HepG2 (cell line): ENCODE results near the gene MIPEP. TPM values are rescaled to one million over a fixed set of nuclear protein-coding genes. Genes with fewer than 3 reads are reported as not detected.

Experiments used
- CCDC6 ChIP-seq: sonication (generic); formaldehyde crosslinking; IDR thresholded peaks from 2 replicates; pipeline ENCODE4 v1.8.1; 2022; ENCODE audit warnings: mild to moderate bottlenecking, missing genetic modification reagents, moderate library complexity
- CHD2 ChIP-seq: IDR thresholded peaks from 2 replicates; pipeline ENCODE4 v1.6.1; 2011; ENCODE audit warnings: low read depth, low read length, improper control_type of control experiment
- FOXK1 ChIP-seq: sonication (generic); formaldehyde crosslinking; IDR thresholded peaks from 2 replicates; pipeline ENCODE4 v1.4.0; 2020; ENCODE audit warnings: low read depth, missing genetic modification reagents, borderline replicate concordance
- HNF4A ChIP-seq: sonication (generic); formaldehyde crosslinking; IDR thresholded peaks from 2 replicates; pipeline ENCODE4 v1.4.0; 2020; ENCODE audit warnings: missing genetic modification reagents
- JUND ChIP-seq: sonication (generic); formaldehyde crosslinking; IDR thresholded peaks from 2 replicates; pipeline ENCODE4 v1.8.0; 2022; ENCODE audit warnings: mild to moderate bottlenecking, missing genetic modification reagents
- LBX2 ChIP-seq: sonication (generic); formaldehyde crosslinking; IDR thresholded peaks from 2 replicates; pipeline ENCODE4 v1.5.0; 2020; ENCODE audit warnings: missing genetic modification reagents, mild to moderate bottlenecking, borderline replicate concordance
- LCORL ChIP-seq, 2 experiments: fragments of 450-650 bp in 1 of 2; sonication (generic) in 1 of 2; formaldehyde crosslinking in 1 of 2; IDR thresholded peaks; 2 replicates each; pipeline versions ENCODE4 v1.5.0 to v1.6.1; 2017 to 2020; ENCODE audit warnings: antibody characterized with exemption in 1 of 2, missing genetic modification reagents in 1 of 2
- MAZ ChIP-seq, 2 experiments: sonication (generic) in 1 of 2; formaldehyde crosslinking in 1 of 2; IDR thresholded peaks; 2 replicates each; pipeline versions ENCODE4 v1.5.0 to v1.6.1; 2012 to 2020; ENCODE audit warnings: low read depth in 2 of 2, mild to moderate bottlenecking in 2 of 2, borderline replicate concordance in 1 of 2, improper control_type of control experiment in 1 of 2, low read length in 1 of 2, missing genetic modification reagents in 1 of 2, moderate library complexity in 1 of 2
- MED8 ChIP-seq: sonication (generic); formaldehyde crosslinking; IDR thresholded peaks from 2 replicates; pipeline ENCODE4 v1.8.1; 2023; ENCODE audit warnings: mild to moderate bottlenecking, missing genetic modification reagents; ENCODE audit not compliant: insufficient replicate concordance
- RFX1 ChIP-seq: fragments of 450-650 bp; IDR thresholded peaks from 2 replicates; pipeline ENCODE4 v1.6.1; 2017
- SIN3B ChIP-seq: fragments of 150-350 bp; IDR thresholded peaks from 2 replicates; pipeline ENCODE4 v1.6.1; 2014; ENCODE audit warnings: low read length
- SOX13 ChIP-seq, 3 experiments: fragments of 450-650 bp in 1 of 3; sonication (generic) in 1 of 3; formaldehyde crosslinking in 1 of 3; IDR thresholded peaks in 2 of 3; conservative IDR thresholded peaks in 1 of 3; 2 replicates each; pipeline versions ENCODE4 v1.5.0 to v1.6.1; 2016 to 2020; ENCODE audit warnings: antibody characterized with exemption in 1 of 3, mild to moderate bottlenecking in 1 of 3, missing compliant biosample characterization in 1 of 3, missing genetic modification reagents in 1 of 3, moderate library complexity in 1 of 3
- STAT6 ChIP-seq: sonication (generic); formaldehyde crosslinking; IDR thresholded peaks from 2 replicates; pipeline ENCODE4 v1.4.0; 2020; ENCODE audit warnings: missing genetic modification reagents, mild to moderate bottlenecking, borderline replicate concordance
- TEAD3 ChIP-seq: optimal IDR thresholded peaks from 2 replicates; pipeline ENCODE3; 2016; ENCODE audit warnings: borderline replicate concordance
- TGIF2 ChIP-seq: IDR thresholded peaks from 2 replicates; pipeline ENCODE4 v1.6.1; 2016; ENCODE audit warnings: control low read depth, missing compliant biosample characterization
- ZFP1 ChIP-seq: IDR thresholded peaks from 2 replicates; pipeline ENCODE4 v1.6.1; 2016
- ZFP90 ChIP-seq: sonication (generic); formaldehyde crosslinking; IDR thresholded peaks from 2 replicates; pipeline ENCODE4 v1.8.0; 2022; ENCODE audit warnings: missing genetic modification reagents, mild to moderate bottlenecking, inconsistent platforms, borderline replicate concordance
- ZNF232 ChIP-seq: sonication (generic); formaldehyde crosslinking; IDR thresholded peaks from 2 replicates; pipeline ENCODE4 v1.4.0; 2020; ENCODE audit warnings: missing genetic modification reagents, borderline replicate concordance
- ZNF256 ChIP-seq: sonication (generic); formaldehyde crosslinking; conservative IDR thresholded peaks from 2 replicates; pipeline ENCODE4 v1.4.0; 2020; ENCODE audit warnings: missing genetic modification reagents
- ZNF282 ChIP-seq: fragments of 450-650 bp; IDR thresholded peaks from 2 replicates; pipeline ENCODE4 v1.6.1; 2018; ENCODE audit not compliant: partially characterized antibody
- ZNF33B ChIP-seq: sonication (generic); formaldehyde crosslinking; IDR thresholded peaks from 2 replicates; pipeline ENCODE4 v1.5.1; 2020; ENCODE audit warnings: mild to moderate bottlenecking, missing genetic modification reagents
- ZNF451 ChIP-seq: sonication (generic); formaldehyde crosslinking; IDR thresholded peaks from 2 replicates; pipeline ENCODE4 v1.5.0; 2020; ENCODE audit warnings: mild to moderate bottlenecking, missing genetic modification reagents
- ZNF501 ChIP-seq: sonication (generic); formaldehyde crosslinking; IDR thresholded peaks from 2 replicates; pipeline ENCODE4 v1.5.1; 2020; ENCODE audit warnings: mild to moderate bottlenecking, moderate library complexity, missing genetic modification reagents
- ZNF644 ChIP-seq: IDR thresholded peaks from 2 replicates; pipeline ENCODE4 v1.6.1; 2016; ENCODE audit warnings: low read depth
- polyA plus RNA-seq, 8 experiments: library from polyadenylated mRNA; depleted of rRNA in 3 of 8; stranded (reverse) in 7 of 8; unstranded in 1 of 8; fragments of >200 nt; fragmentation: Illumina TruSeq in 4 of 8; extraction: Trizol in 4 of 8; gene quantifications; 2 replicates each; pipeline versions ENCODE4 v1.2.1 to v1.2.3, GENCODE V29; 2011 to 2016; ENCODE audit warnings: low read depth in 4 of 8, missing spikeins in 1 of 8, mixed read lengths in 1 of 8; ENCODE audit not compliant: insufficient read depth in 1 of 8
- total RNA-seq, 5 experiments: library from RNA; depleted of rRNA; stranded (reverse); fragments of >200 nt; fragmentation: Illumina TruSeq; extraction: Trizol; gene quantifications; 2 replicates each; pipeline ENCODE4 v1.2.3, GENCODE V29; 2016; ENCODE audit warnings: low read depth in 1 of 5
- TF ChIP-seq, protein P1 (sequence below): sonication (generic); formaldehyde crosslinking; IDR thresholded peaks from 2 replicates; pipeline ENCODE4 v1.8.0; 2022; ENCODE audit warnings: mild to moderate bottlenecking, missing genetic modification reagents, moderate library complexity

MIPEP gene
- total and polyA plus RNA-seq, 2 of the 13 experiments (the other 11 are each of a cell fraction or from before 2014, with no cell fraction given), result 9.3 to 24.1 TPM

- TF ChIP-seq, protein P1, sequence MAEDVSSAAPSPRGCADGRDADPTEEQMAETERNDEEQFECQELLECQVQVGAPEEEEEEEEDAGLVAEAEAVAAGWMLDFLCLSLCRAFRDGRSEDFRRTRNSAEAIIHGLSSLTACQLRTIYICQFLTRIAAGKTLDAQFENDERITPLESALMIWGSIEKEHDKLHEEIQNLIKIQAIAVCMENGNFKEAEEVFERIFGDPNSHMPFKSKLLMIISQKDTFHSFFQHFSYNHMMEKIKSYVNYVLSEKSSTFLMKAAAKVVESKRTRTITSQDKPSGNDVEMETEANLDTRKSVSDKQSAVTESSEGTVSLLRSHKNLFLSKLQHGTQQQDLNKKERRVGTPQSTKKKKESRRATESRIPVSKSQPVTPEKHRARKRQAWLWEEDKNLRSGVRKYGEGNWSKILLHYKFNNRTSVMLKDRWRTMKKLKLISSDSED (CRISPR knock-in tag), result no peak
- TF ChIP-seq SIN3B (peak; percentile 59; the same call in 1 of the 2 replicates), JUND (0 out of 2 replicates have a peak, but pooled peaks have one; percentile 38), CCDC6 (CRISPR knock-in tag) (peak; percentile 29; the same call in 1 of the 2 replicates), CHD2 (no peak), SOX13 (IDR thresholded peaks at IDR 0.05) (no peak), SOX13 (CRISPR knock-in tag; conservative IDR thresholded peaks at IDR 0.05 in 1 of 2, IDR thresholded peaks at IDR 0.05 in 1 of 2) (peak in 1 of 2 experiments; percentile 54; a peak in 2 of 4 replicates), STAT6 (CRISPR knock-in tag) (no peak), MED8 (CRISPR knock-in tag) (no peak), LCORL (IDR thresholded peaks at IDR 0.05) (no peak), LCORL (CRISPR knock-in tag; IDR thresholded peaks at IDR 0.05) (0 out of 2 replicates have a peak, but pooled peaks have one; percentile 51), MAZ (IDR thresholded peaks at IDR 0.05; ENCODE audit: borderline replicate concordance, low read depth, low read length) (no peak), MAZ (CRISPR knock-in tag; IDR thresholded peaks at IDR 0.05; ENCODE audit: low read depth) (peak; percentile 57), TEAD3 (CRISPR knock-in tag) (peak; percentile 74), ZNF644 (peak; percentile 46; the same call in 1 of the 2 replicates), RFX1 (peak; percentile 89), ZNF33B (CRISPR knock-in tag) (peak; percentile 35; the same call in 1 of the 2 replicates), ZFP90 (CRISPR knock-in tag) (0 out of 2 replicates have a peak, but pooled peaks have one; percentile 68), FOXK1 (peak; percentile 97), ZFP1 (0 out of 2 replicates have a peak, but pooled peaks have one; percentile 21), ZNF256 (CRISPR knock-in tag) (0 out of 2 replicates have a peak, but pooled peaks have one; percentile 58), ZNF232 (peak; percentile 20; the same call in 1 of the 2 replicates), TGIF2 (CRISPR knock-in tag) (peak; percentile 93), HNF4A (CRISPR knock-in tag) (no peak), ZNF501 (CRISPR knock-in tag) (peak; percentile 63), ZNF282 (no peak), ZNF451 (CRISPR knock-in tag) (no peak), LBX2 (CRISPR knock-in tag) (no peak)
These were observed at the start of gene MIPEP (continued) for GRCh38 chr13:23888658-23889614.
